ENCODE measurements around the gene LIG3. TPM values are rescaled to one million over a fixed set of nuclear protein-coding genes. Genes with fewer than 3 reads are reported as not detected.

LIG3 gene
- polyA plus RNA-seq, 1 of the 3 experiments (the other 2 are of a cell fraction) = 25.7 TPM

DNA sequence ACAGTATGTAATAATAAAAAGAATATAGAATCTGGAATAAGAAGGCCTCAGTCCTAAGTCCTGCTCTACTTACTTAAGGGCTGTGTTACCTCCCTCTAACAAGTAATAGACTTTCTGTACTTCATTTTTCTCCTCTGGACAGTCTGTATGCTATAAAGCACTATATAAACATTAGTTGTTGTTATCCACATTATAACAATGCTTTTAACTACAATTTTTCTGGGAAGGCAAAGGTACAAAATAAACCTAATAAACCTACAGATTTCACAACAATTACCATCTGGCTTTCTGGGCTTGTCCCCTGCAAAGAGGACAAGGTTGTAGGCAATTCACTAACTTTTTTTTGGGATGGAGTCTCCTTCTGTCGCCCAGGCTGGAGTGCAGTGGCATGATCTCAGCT, 50.5 kb downstream of the LIG3 start:
- no peak overlapping the region for H3K27ac ChIP-seq (ENCODE audit: low read depth in 2 of 2, low read length in 1 of 2)
- no peaks in the 10 kb centered on the region for H3K27me3 ChIP-seq (ENCODE audit: insufficient read depth)
- ChIA-PET POLR2A (no interaction called here), CTCF (interaction anchor here (1.0 kb wide), 1 partner anchor 34 kb away, joined by 3 read pairs; no protein-coding TSS in a partner anchor)
- no peaks in the 10 kb centered on the region for H3K4me1 ChIP-seq (ENCODE audit: control insufficient read depth in 1 of 2, insufficient read depth in 2 of 2, low read depth in 1 of 2, low read length in 1 of 2)
- no peaks in the 10 kb centered on the region for H3K9me2 ChIP-seq
- TF ChIP-seq TAF1 (IDR thresholded peaks at IDR 0.05; ENCODE audit: borderline replicate concordance, low read depth, low read length) (no peak), ELF1 (IDR thresholded peaks at IDR 0.05) (no peak), FOXJ3 (CRISPR knock-in tag; IDR thresholded peaks at IDR 0.05) (no peak), SMC3 (IDR thresholded peaks at IDR 0.05; ENCODE audit: low read depth, low read length) (no peak), RAD21 (IDR thresholded peaks at IDR 0.05; ENCODE audit: low read length) (no peak), CHD2 (IDR thresholded peaks at IDR 0.05; ENCODE audit: low read length, partially characterized antibody) (no peak)
- TF ChIP-seq, protein P1, sequence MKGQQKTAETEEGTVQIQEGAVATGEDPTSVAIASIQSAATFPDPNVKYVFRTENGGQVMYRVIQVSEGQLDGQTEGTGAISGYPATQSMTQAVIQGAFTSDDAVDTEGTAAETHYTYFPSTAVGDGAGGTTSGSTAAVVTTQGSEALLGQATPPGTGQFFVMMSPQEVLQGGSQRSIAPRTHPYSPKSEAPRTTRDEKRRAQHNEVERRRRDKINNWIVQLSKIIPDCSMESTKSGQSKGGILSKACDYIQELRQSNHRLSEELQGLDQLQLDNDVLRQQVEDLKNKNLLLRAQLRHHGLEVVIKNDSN (IDR thresholded peaks at IDR 0.05; ENCODE audit: borderline replicate concordance, low read depth) = no peak
- no peaks in the 10 kb centered on the region for H3K9me3 ChIP-seq
- H3K4me2 ChIP-seq = no peak overlapping the region
- no peak overlapping the region for H3K9ac ChIP-seq
- no peaks in the 10 kb centered on the region; the same call in 1 of the 2 replicates for H3K79me2 ChIP-seq (ENCODE audit: insufficient read depth)
- peaks cover 0 to 3% of the 10 kb centered on the region in 2 experiments for H3K36me3 ChIP-seq (replicated peaks in 1 of 2; ENCODE audit: control insufficient read depth in 1 of 2, insufficient read depth in 2 of 2, low read length in 1 of 2)
- no peak overlapping the region for H2AFZ ChIP-seq (ENCODE audit: low read depth)
- no peak overlapping the region for H3K4me3 ChIP-seq (ENCODE audit: low read depth in 2 of 2, low read length in 1 of 2)
- H3F3A ChIP-seq (replicated peaks; ENCODE audit: insufficient read depth) = peaks cover 4% of the 10 kb centered on the region
- WGBS (ENCODE audit: low lambda C conversion rate) = 78% methylated on average over 1 of the region's 1 CpG
- H4K20me1 ChIP-seq (ENCODE audit: insufficient read depth) = no peaks in the 10 kb centered on the region
- no peak for DNase-seq

DNA sequence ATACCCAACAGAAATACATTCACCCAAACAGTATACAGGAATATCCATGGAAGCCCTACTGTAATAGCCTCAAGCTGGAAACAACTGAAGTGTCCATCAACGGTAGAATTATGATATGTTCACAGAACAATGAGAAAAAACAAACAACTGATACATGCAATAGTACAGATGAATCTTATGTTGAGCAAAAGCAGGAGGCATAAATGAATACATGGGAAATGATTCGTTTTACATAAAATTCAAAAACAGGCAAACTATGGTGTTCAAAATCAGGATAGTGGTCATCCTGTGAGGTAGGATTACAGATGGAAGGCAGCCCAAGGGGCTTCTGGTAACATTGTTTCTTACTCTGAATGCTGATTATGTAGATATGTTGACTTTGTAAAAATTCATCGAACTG, 58.1 kb downstream of the LIG3 start:
- H3K9ac ChIP-seq = no peak overlapping the region
- H3F3A ChIP-seq (replicated peaks; ENCODE audit: insufficient read depth) = no peaks in the 10 kb centered on the region
- WGBS (ENCODE audit: low lambda C conversion rate) = 81% methylated on average over 3 of the region's 3 CpGs
- no peak for DNase-seq
- POLR2A ChIA-PET = no interaction called here
- H3K79me2 ChIP-seq (ENCODE audit: insufficient read depth) = peaks cover 17% of the 10 kb centered on the region
- H2AFZ ChIP-seq (ENCODE audit: low read depth) = no peak overlapping the region
- H3K4me3 ChIP-seq (ENCODE audit: low read depth in 2 of 2, low read length in 1 of 2) = no peak overlapping the region
- H3K27me3 ChIP-seq (ENCODE audit: insufficient read depth) = no peaks in the 10 kb centered on the region
- CTCF ChIA-PET = no interaction called here
- TF ChIP-seq, protein P2, sequence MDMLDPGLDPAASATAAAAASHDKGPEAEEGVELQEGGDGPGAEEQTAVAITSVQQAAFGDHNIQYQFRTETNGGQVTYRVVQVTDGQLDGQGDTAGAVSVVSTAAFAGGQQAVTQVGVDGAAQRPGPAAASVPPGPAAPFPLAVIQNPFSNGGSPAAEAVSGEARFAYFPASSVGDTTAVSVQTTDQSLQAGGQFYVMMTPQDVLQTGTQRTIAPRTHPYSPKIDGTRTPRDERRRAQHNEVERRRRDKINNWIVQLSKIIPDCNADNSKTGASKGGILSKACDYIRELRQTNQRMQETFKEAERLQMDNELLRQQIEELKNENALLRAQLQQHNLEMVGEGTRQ (IDR thresholded peaks at IDR 0.05; ENCODE audit: borderline replicate concordance, low read depth, low read length) = no peak
- TF ChIP-seq EP300 (IDR thresholded peaks at IDR 0.05; ENCODE audit: borderline replicate concordance in 1 of 2, low read depth in 1 of 2, low read length in 1 of 2) (no peak), RXRA (IDR thresholded peaks at IDR 0.05; ENCODE audit: borderline replicate concordance, low read depth) (no peak), FOXJ3 (CRISPR knock-in tag; IDR thresholded peaks at IDR 0.05) (no peak), GATA2 (CRISPR knock-in tag; IDR thresholded peaks at IDR 0.05) (no peak)
- TF ChIP-seq, protein P3, sequence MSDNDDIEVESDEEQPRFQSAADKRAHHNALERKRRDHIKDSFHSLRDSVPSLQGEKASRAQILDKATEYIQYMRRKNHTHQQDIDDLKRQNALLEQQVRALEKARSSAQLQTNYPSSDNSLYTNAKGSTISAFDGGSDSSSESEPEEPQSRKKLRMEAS (IDR thresholded peaks at IDR 0.05; ENCODE audit: low read depth) = no peak
- TF ChIP-seq, protein P4, sequence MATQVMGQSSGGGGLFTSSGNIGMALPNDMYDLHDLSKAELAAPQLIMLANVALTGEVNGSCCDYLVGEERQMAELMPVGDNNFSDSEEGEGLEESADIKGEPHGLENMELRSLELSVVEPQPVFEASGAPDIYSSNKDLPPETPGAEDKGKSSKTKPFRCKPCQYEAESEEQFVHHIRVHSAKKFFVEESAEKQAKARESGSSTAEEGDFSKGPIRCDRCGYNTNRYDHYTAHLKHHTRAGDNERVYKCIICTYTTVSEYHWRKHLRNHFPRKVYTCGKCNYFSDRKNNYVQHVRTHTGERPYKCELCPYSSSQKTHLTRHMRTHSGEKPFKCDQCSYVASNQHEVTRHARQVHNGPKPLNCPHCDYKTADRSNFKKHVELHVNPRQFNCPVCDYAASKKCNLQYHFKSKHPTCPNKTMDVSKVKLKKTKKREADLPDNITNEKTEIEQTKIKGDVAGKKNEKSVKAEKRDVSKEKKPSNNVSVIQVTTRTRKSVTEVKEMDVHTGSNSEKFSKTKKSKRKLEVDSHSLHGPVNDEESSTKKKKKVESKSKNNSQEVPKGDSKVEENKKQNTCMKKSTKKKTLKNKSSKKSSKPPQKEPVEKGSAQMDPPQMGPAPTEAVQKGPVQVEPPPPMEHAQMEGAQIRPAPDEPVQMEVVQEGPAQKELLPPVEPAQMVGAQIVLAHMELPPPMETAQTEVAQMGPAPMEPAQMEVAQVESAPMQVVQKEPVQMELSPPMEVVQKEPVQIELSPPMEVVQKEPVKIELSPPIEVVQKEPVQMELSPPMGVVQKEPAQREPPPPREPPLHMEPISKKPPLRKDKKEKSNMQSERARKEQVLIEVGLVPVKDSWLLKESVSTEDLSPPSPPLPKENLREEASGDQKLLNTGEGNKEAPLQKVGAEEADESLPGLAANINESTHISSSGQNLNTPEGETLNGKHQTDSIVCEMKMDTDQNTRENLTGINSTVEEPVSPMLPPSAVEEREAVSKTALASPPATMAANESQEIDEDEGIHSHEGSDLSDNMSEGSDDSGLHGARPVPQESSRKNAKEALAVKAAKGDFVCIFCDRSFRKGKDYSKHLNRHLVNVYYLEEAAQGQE (IDR thresholded peaks at IDR 0.05; ENCODE audit: low read depth, low read length) = no peak
- TF ChIP-seq, protein P5, sequence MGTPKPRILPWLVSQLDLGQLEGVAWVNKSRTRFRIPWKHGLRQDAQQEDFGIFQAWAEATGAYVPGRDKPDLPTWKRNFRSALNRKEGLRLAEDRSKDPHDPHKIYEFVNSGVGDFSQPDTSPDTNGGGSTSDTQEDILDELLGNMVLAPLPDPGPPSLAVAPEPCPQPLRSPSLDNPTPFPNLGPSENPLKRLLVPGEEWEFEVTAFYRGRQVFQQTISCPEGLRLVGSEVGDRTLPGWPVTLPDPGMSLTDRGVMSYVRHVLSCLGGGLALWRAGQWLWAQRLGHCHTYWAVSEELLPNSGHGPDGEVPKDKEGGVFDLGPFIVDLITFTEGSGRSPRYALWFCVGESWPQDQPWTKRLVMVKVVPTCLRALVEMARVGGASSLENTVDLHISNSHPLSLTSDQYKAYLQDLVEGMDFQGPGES (IDR thresholded peaks at IDR 0.05; ENCODE audit: low read depth, low read length) = no peak
- no peaks in the 10 kb centered on the region for H3K9me2 ChIP-seq
- H3K9me3 ChIP-seq = no peaks in the 10 kb centered on the region
- no peaks in the 10 kb centered on the region for H3K4me1 ChIP-seq (ENCODE audit: control insufficient read depth in 1 of 2, insufficient read depth in 2 of 2, low read depth in 1 of 2, low read length in 1 of 2)
- no peaks in the 10 kb centered on the region for H3K36me3 ChIP-seq (replicated peaks in 1 of 2; ENCODE audit: control insufficient read depth in 1 of 2, insufficient read depth in 2 of 2, low read length in 1 of 2)
- H3K27ac ChIP-seq (ENCODE audit: low read depth in 2 of 2, low read length in 1 of 2) = no peak overlapping the region
- H4K20me1 ChIP-seq (ENCODE audit: insufficient read depth) = no peaks in the 10 kb centered on the region
- H3K4me2 ChIP-seq = no peak overlapping the region

Data from SK-N-SH (cell line).